Measurements from ENCODE around the gene VIPR1. TPM values are rescaled to one million over a fixed set of nuclear protein-coding genes. Genes with fewer than 3 reads are reported as not detected.
"Not testable (repeated sequence)": the region's sequence is repeated elsewhere in the genome, so short reads cannot be mapped to it uniquely, and the experiment has no call there.

The VIPR1 gene
- total RNA-seq, 2 donors from 2014 or later = 5.2 to 7.0 TPM

DNA sequence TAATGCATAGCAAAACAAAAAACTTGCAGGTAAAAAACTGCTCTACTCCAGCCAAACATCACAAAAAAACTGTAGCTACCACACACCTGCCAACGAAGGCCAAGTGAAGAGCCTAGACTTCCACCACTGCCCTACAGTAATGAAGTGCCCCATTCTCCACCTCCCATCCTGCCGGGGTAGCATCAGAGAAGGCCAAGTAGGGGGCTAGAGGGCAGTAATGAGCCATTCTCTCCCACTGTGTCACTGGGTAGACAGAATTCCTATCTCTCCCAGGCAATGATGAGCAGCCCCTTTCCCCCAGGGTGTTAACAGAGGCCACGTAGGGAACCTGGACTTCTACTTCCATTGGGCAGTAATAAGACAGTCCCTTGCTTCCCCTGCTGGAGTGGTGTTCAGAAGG is 69.8 kb downstream of the VIPR1 start:
- H3K9me3 Mint-ChIP-seq = peaks cover 3 to 16% of the 10 kb centered on the region in 2 donors
- DNase-seq (ENCODE audit: low spot score in 2 of 2) = no peak
- no peak overlapping the region for H3K27ac Mint-ChIP-seq
- peaks cover 24 to 35% of the 10 kb centered on the region in 2 donors for H3K36me3 Mint-ChIP-seq
- ATAC-seq = peak; percentile 26 to 51

DNA sequence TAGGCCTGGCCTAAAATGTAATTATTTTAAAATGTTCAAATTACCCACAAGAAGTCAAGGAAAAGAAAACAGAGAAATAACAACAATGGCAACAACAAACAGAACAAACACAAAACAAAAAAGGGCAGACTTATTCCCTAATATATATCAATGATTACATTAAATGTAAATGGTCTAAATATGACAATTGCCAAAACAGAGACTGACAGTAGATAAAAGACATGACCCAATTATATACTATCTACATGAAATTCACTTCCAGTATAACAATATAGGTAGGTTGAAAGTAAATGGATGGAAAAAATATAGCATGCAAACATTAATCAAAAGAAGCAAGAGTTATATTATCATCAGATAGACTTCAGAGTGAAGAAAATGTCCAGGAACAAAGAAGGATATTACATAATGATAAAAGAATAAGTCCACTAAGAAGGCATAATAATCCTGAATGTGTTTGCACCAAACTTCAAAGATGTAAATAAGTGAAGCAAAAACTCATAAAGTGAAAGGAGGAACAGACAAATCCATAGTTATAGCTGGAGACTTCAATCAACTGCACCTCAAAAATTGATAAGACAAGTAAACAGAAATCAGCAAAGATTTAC is 72.8 kb downstream of the VIPR1 start:
- no peak for DNase-seq (ENCODE audit: low spot score in 2 of 2)
- ATAC-seq = no peak
- peaks cover 3 to 20% of the 10 kb centered on the region in 2 donors for H3K9me3 Mint-ChIP-seq
- peaks cover 29 to 45% of the 10 kb centered on the region in 2 donors for H3K36me3 Mint-ChIP-seq
- no peak overlapping the region for H3K27ac Mint-ChIP-seq

DNA sequence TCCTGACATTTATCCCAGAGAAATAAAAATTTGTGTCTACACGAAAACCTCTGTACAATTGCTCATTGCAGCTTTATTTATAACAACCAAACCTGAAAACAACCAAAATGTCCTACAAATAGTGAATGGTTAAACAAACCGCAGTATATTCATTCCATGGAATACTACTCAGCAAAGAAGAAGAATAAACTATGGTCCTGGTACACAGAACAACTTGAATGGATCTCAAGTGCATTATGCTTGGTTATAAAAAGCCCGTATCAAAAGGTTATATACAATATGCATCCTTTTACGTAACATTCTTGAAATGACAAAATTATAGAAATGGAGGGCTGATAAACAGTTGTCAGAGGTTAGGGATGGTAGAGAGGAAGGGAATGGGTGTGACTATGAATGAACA is 75.6 kb downstream of the VIPR1 start:
- peaks cover 34 to 47% of the 10 kb centered on the region in 2 donors for H3K36me3 Mint-ChIP-seq
- H3K9me3 Mint-ChIP-seq = peaks cover 3 to 20% of the 10 kb centered on the region in 2 donors
- ATAC-seq (no peak), DNase-seq (ENCODE audit: low spot score in 2 of 2) (no peak)
- no peak overlapping the region for H3K27ac Mint-ChIP-seq

DNA sequence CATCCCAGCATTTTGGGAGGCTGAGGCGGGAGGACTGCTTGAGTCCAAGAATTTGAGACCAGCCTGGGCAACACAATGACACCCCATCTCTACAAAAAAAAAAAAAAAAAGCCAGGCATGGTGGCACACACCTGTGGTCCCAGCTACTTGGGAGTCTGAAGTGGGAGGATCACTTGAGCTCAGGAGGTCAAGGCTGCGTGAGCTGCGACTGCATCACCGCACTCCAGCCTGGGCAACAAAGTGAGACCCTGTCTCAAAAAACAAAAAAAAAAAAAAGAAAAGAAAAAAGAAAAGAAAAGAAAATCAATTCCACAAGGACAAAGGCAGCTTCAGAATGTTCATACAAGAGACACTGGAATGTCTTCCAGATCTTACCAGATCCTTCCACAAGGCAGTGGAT is 76.9 kb downstream of the VIPR1 start:
- Mint-ChIP-seq H3K27ac (peak overlapping the region in 1 of 2 donors; percentile 34), H3K36me3 (peaks cover 27 to 36% of the 10 kb centered on the region in 2 donors), H3K9me3 (peaks cover 0 to 15% of the 10 kb centered on the region in 2 donors)
- not testable (repeated sequence) for ATAC-seq; DNase-seq (ENCODE audit: low spot score in 2 of 2)

DNA sequence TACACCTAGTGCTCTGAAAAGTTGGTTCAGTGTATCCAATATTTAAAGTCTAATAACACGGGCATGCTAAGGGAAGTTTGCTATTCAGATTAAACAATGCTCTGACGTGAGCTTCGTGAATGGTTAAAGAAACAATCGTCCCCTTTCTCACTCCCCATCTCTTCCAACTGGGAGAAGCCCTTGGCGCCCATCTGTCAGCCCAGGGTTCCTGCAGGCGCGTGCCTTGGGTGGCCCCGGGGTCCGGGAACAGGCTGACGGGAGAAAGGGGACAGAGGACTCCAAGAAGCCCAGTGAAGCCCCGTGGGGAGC is 78.9 kb downstream of the VIPR1 start:
- Mint-ChIP-seq H3K27ac (peak overlapping the region; percentile 77 to 91), H3K36me3 (peaks cover 14 to 17% of the 10 kb centered on the region in 2 donors), H3K9me3 (peaks cover 0 to 4% of the 10 kb centered on the region in 2 donors)
- DNase-seq (ENCODE audit: low spot score in 2 of 2) (no peak), ATAC-seq (no peak)

DNA sequence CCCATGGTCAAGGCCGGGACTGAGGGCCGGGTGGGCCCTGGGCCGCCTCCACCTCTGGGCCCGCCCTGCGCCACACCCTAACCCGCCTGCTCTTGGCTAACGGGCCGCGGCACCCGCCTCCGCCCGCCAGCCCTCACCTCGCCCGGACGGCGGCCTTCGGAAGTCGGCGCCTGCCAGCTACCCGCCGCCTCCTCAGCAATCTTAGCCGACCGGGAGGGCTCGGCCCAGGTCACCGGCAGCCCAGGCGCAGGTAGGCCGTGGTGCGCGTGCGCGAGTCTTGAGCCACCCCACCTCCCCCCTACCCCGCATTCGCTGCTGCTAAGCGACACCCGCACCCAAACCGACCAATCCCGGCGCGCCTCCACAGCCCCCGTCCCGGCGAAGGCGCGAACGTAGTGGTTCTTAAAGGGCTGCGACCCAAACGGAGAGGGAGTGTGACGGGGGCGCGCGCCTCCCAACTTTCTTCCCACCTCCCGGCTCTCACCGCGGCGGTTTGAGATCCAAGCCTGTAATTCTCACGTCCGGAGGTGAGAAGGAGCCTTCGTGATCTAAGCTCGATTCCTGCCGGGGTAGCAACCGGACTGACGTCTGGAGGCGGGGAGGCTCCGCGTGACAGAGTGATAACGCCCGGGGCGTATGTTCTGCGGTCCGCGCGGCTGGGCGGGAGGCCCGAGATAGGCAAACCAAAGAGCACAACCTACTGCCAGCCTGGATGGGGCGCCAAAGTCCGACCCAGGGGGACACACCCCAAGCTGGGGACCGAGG is 79.4 kb downstream of the VIPR1 start, which contains the start of gene SEC22C:
Gene SEC22C (minus strand): TSS at position 259 of the 765 bp plus-strand sequence. CDS start 12,921 bp downstream, outside the sequence.
- Mint-ChIP-seq H3K36me3 (peaks cover 14 to 17% of the 10 kb centered on the region in 2 donors), H3K9me3 (peaks cover 0 to 4% of the 10 kb centered on the region in 2 donors), H3K27ac (peak within 1 kb of the TSS; percentile 90 to 91)
- ATAC-seq (peak; percentile 92 to 95), DNase-seq (ENCODE audit: low spot score in 2 of 2) (peak; percentile 95 to 96)

DNA sequence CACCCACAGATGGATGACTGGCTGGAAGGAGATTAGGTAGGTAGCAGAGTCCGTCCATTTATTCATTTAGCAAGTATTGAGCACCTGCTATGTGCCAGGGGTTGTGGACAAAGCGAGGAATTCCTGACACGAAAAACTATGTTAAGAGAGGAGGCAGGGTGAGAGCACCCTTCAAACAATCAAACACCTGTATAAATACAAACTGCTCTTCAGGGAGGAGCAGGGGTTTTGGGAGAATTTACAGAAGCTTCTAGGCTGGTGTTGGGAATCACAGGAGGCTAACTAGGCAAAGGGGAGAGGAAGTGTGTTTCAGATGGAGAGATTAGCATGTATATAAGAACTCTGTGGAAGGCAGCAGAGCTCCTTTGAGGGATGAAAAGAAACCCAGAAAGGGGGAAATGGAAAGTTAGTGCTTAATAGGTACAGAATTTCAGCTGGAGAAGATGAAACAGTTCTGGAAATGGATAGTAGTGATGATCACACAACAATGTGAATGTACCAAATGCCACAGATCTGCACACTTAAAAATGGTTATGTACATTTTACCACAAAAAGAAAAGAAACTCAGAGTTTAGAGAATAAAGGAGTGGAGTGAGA is 80.1 kb downstream of the VIPR1 start:
- ATAC-seq (no peak), DNase-seq (ENCODE audit: low spot score in 2 of 2) (no peak)
- H3K9me3 Mint-ChIP-seq = peaks cover 0 to 4% of the 10 kb centered on the region in 2 donors
- H3K27ac Mint-ChIP-seq = peak overlapping the region; percentile 90 to 91
- H3K36me3 Mint-ChIP-seq = peaks cover 14% of the 10 kb centered on the region in 2 donors

Other genes starting within 250 kb of the VIPR1 start
- gene CCK, start 236.5 kb upstream of the VIPR1 start, total RNA-seq = not detected
- not detected for gene LYZL4, start 92.0 kb upstream of the VIPR1 start, total RNA-seq
- gene SEC22C, start 79.3 kb downstream of the VIPR1 start, total RNA-seq = 10 to 100 TPM; 37.6 to 42.3 TPM
- gene SS18L2, start 88.2 kb downstream of the VIPR1 start, total RNA-seq = 10 to 100 TPM; 47.7 to 58.3 TPM
- gene NKTR, start 98.0 kb downstream of the VIPR1 start, total RNA-seq = 100 to 1,000 TPM in 1 of 2 donors, 10 to 100 TPM in 1; 97.7 to 157 TPM
- gene ZBTB47, start 151.1 kb downstream of the VIPR1 start, total RNA-seq = 1 to 10 TPM in 1 of 2 donors, under 1 TPM in 1; 0.34 to 1.8 TPM
- gene KLHL40, start 182.9 kb downstream of the VIPR1 start, total RNA-seq = not detected
- gene HHATL, start 200.2 kb downstream of the VIPR1 start, total RNA-seq = not detected